GM18511 (cell line): ENCODE data around the gene CLK2.
"Not testable (repeated sequence)": the region's sequence is repeated elsewhere in the genome, so short reads cannot be mapped to it uniquely, and the experiment has no call there.

Experiments used
- ATAC-seq: cut with Tn5 transposase; IDR thresholded peaks from one replicate; pipeline ENCODE4 v1.9.1; 2021; ENCODE audit warnings: mild to moderate bottlenecking, moderate library complexity; ENCODE audit not compliant: unreplicated experiment

CLK2 gene

DNA sequence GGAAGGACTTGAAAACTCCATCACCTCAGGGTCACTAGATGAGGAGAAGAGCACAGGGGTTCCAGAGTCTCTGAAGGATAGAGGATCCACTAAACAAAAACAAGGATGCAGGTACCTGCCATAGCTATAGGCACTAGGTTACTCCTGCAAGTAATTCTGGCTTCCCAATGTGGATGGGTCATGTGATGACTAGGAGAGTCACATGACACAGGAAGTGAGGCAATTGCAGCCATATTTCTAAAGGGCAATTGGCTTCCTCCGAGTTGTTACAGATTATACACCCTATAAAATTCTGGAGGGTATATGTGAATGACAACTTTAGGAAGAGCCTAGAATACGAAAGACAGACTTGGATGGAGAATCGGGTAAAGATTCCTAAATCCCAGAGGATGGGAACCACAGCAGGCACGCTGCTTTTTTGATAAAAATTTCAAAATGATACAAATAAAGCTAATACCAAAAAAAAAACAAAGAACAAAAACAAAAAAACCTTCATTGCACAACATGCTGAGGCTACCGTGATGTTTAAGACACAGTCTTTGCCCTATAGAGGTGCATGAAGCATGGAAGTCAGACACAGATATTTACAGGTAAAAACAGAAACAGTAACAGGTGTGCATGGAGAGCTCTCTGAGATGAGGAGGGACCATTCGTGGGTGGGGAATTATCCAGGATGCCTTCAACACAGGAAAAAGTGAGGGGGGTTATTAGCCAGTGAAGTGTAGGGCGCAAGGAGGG is 54.3 kb downstream of the CLK2 start:
- no peak for ATAC-seq

DNA sequence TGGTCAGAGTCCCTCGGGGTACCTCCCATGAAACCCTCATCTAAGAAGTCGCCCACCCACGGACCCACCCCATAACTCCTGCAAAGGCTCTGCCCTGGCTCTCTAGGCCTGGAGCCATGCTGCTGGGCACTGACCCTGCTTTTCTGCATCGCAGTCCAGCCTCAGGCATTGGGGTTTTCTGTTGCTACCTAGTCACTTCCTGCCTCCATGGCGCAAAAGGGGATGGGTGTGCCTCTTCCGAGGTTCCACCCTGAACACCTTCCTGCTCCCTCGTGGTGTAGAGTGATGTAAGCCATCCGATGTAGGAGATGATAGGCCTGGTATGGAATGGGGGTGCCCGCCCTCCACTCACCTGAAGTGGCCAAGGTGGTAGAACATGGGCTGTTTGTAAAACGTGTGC is 58.6 kb downstream of the CLK2 start:
- ATAC-seq = not testable (repeated sequence)
